ENCODE measurements around the gene IVNS1ABP. TPM values are rescaled to one million over a fixed set of nuclear protein-coding genes. Genes with fewer than 3 reads are reported as not detected.

Gene IVNS1ABP
- total RNA-seq, 2 donors from 2014 or later = 87.2 to 141 TPM

DNA sequence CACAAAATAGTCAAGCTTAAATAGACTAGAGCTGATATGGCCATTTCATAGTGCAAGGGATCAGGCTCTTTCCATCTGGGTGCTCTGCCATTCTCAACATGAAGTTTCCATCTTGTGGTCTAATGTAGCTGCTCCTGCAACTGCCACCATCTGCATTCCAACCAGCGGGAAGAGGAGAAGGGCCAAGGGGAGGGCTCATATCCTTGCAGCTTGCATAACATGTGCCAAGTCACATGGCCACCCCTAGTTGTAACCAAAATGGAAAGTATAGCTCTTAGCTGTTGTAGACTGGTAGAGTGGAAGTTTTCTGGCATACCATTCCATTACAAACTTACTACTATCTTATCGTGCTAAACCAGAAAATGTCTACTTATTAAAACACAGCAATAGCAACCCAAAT lies 38.9 kb upstream of the IVNS1ABP start:
- TF ChIP-seq, protein P1, sequence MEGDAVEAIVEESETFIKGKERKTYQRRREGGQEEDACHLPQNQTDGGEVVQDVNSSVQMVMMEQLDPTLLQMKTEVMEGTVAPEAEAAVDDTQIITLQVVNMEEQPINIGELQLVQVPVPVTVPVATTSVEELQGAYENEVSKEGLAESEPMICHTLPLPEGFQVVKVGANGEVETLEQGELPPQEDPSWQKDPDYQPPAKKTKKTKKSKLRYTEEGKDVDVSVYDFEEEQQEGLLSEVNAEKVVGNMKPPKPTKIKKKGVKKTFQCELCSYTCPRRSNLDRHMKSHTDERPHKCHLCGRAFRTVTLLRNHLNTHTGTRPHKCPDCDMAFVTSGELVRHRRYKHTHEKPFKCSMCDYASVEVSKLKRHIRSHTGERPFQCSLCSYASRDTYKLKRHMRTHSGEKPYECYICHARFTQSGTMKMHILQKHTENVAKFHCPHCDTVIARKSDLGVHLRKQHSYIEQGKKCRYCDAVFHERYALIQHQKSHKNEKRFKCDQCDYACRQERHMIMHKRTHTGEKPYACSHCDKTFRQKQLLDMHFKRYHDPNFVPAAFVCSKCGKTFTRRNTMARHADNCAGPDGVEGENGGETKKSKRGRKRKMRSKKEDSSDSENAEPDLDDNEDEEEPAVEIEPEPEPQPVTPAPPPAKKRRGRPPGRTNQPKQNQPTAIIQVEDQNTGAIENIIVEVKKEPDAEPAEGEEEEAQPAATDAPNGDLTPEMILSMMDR (IDR thresholded peaks at IDR 0.05) = no peak
- Histone ChIP-seq H3K9me3 (no peaks in the 10 kb centered on the region), H3K27me3 (no peaks in the 10 kb centered on the region), H3K27ac (no peak overlapping the region), H3K36me3 (no peaks in the 10 kb centered on the region), H3K4me3 (no peak overlapping the region), H3K9ac (ENCODE audit: low read depth in 2 of 2, low read length in 2 of 2) (no peak overlapping the region), H3K4me1 (no peaks in the 10 kb centered on the region)
- intact Hi-C loops (cut with DNase I) = no loop called here
- no peak for DNase-seq

DNA sequence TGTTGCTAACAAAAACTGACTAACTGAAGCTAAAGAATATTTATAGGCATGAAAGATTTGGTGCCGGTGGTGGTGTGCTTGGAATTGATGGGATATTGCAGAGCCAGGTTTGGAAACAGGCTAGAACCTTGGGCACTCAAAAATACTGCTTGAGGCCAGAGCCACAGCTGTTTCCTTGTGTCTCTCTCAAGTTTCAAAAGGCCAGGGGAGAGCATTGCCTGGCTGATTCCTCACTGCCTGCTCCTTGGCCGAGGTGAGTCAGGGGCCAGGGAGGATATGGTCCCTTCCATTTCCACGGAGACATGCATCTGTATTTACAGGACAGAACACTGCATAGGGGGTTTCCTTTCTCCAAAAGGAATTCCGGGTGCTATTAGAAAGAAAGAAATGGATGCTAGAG lies 36.1 kb upstream of the IVNS1ABP start:
- H3K4me1 ChIP-seq = no peaks in the 10 kb centered on the region

GRCh38 chr1:185351734-185352466 lies 34.9 kb upstream of the IVNS1ABP start:
- Histone ChIP-seq H3K36me3 (no peaks in the 10 kb centered on the region), H3K27me3 (no peaks in the 10 kb centered on the region), H3K27ac (no peak overlapping the region), H3K4me3 (no peak overlapping the region), H3K9ac (ENCODE audit: low read depth in 2 of 2, low read length in 2 of 2) (no peak overlapping the region), H3K4me1 (no peaks in the 10 kb centered on the region), H3K9me3 (no peaks in the 10 kb centered on the region)
- TF ChIP-seq, protein P1 (IDR thresholded peaks at IDR 0.05) = no peak
- no peak for DNase-seq
- intact Hi-C loops (cut with DNase I) = no loop called here

More for the DNA sequence above, 36.1 kb upstream of the IVNS1ABP start:
- no peaks in the 10 kb centered on the region for H3K36me3 ChIP-seq
- no peak overlapping the region for H3K9ac ChIP-seq (ENCODE audit: low read depth in 2 of 2, low read length in 2 of 2)
- no peaks in the 10 kb centered on the region for H3K27me3 ChIP-seq
- intact Hi-C loops (cut with DNase I) = no loop called here
- H3K4me3 ChIP-seq = no peak overlapping the region
- H3K27ac ChIP-seq = no peak overlapping the region
- TF ChIP-seq, protein P1 (IDR thresholded peaks at IDR 0.05) = no peak
- no peaks in the 10 kb centered on the region for H3K9me3 ChIP-seq
- DNase-seq = no peak

DNA sequence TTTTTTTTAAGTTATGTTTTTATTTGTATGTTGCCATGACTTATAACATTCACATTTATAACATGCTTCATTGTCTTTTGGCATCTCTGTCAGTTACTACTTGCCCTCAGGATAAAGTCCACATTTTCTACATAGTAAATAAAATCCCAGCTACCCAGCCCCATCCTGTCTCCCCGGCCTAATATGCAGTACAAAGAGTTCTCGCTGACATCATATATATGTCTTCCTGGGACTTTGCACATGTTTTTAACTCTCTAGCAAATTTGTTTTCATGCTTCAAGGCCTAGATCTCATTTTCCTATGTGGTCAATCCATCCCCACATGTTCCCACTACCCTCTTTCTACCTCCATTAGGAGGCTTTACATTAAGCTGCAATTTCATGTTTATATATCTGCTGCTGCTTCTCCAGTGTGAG lies 33.0 kb upstream of the IVNS1ABP start:
- Histone ChIP-seq H3K9ac (ENCODE audit: low read depth in 2 of 2, low read length in 2 of 2) (no peak overlapping the region), H3K36me3 (no peaks in the 10 kb centered on the region), H3K4me1 (no peaks in the 10 kb centered on the region), H3K4me3 (no peak overlapping the region), H3K9me3 (no peaks in the 10 kb centered on the region), H3K27ac (no peak overlapping the region), H3K27me3 (no peaks in the 10 kb centered on the region)
- TF ChIP-seq, protein P1 (IDR thresholded peaks at IDR 0.05) = no peak
- intact Hi-C loops (cut with DNase I) = no loop called here
- no peak for DNase-seq

DNA sequence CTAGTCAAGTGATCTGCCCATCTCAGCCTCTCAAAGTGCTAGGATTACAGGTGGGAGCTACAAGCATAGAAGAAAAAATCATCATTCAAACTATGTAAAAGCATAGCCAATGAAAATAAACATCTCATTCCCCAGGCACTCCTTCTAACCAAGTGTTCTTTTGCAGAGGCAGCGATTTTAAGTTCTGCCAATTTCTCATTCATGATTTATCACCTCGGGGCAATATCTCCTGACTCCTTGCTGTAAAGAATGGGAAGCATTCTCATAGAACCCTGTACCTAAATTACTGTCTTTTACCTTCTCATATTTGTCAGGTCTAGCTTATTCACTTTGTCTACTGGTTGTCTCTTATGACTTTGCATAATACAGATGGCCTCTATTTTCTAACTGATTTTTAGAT lies 32.5 kb upstream of the IVNS1ABP start:
- TF ChIP-seq, protein P1 (IDR thresholded peaks at IDR 0.05) = no peak
- H3K27ac ChIP-seq = no peak overlapping the region

More for the DNA sequence above, 32.5 kb upstream of the IVNS1ABP start:
- Histone ChIP-seq H3K27me3 (no peaks in the 10 kb centered on the region), H3K36me3 (no peaks in the 10 kb centered on the region), H3K4me1 (no peaks in the 10 kb centered on the region), H3K9me3 (no peaks in the 10 kb centered on the region), H3K4me3 (no peak overlapping the region), H3K9ac (ENCODE audit: low read depth in 2 of 2, low read length in 2 of 2) (no peak overlapping the region)
- no peak for DNase-seq
- intact Hi-C loops (cut with DNase I) = no loop called here

All from colonic mucosa (tissue), 4 donors.